ENCODE data around the gene NKAIN1.

DNA sequence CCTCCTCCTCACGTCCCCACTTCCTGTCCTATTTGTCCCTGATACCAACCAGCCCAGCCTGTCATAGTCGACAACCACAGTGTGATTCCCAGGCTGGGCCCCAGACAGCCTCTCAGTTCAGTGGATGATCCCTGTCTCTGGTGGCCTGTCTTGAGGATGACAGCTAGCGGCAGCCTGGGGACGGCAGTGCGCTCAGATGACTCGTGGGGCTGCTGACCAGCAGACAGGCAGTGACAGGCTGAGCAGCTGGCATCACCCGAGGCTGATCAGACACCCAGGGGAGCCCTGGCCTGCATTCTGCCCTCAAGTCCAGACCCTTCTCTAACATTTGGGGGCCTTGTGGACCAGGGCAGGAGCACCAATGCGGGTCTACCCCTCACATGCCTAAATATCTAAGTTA lies 21.0 kb downstream of the NKAIN1 start:
- TF ChIP-seq, protein P1, sequence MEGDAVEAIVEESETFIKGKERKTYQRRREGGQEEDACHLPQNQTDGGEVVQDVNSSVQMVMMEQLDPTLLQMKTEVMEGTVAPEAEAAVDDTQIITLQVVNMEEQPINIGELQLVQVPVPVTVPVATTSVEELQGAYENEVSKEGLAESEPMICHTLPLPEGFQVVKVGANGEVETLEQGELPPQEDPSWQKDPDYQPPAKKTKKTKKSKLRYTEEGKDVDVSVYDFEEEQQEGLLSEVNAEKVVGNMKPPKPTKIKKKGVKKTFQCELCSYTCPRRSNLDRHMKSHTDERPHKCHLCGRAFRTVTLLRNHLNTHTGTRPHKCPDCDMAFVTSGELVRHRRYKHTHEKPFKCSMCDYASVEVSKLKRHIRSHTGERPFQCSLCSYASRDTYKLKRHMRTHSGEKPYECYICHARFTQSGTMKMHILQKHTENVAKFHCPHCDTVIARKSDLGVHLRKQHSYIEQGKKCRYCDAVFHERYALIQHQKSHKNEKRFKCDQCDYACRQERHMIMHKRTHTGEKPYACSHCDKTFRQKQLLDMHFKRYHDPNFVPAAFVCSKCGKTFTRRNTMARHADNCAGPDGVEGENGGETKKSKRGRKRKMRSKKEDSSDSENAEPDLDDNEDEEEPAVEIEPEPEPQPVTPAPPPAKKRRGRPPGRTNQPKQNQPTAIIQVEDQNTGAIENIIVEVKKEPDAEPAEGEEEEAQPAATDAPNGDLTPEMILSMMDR (IDR thresholded peaks at IDR 0.05), result no peak
- TF ChIP-seq POLR2A (IDR thresholded peaks at IDR 0.05), result no peak
